Body of pancreas (tissue), 4 donors: ENCODE data around the gene CRIM1. TPM values are rescaled to one million over a fixed set of nuclear protein-coding genes. Genes with fewer than 3 reads are reported as not detected.

Experiments
- ATAC-seq: fragments of 150-250 bp; one replicate; pipeline ENCODE4 v1.9.1; 2016
- DNase-seq, 4 donors: peaks; one replicate each; pipeline ENCODE4 v3.0.0-alpha.2; 2019
- H3K27ac ChIP-seq, 4 donors: fragments of 200-600 bp; sonication (generic); 1 replicate in 3 of 4; 2 replicates in 1 of 4; pipeline versions ENCODE4 v1.5.1 to v1.6.1; 2016 to 2019; ENCODE audit warnings: mild to moderate bottlenecking in 1 of 4, mixed read lengths in 1 of 4, moderate library complexity in 1 of 4
- H3K27me3 ChIP-seq, 2 donors: fragments of 200-600 bp; sonication (generic); one replicate each; pipeline ENCODE4 v1.6.0; 2016; ENCODE audit warnings: mild to moderate bottlenecking in 1 of 2
- H3K36me3 ChIP-seq, 2 donors: fragments of 200-600 bp; sonication (generic); replicated peaks in 1 of 2; 2 replicates each; pipeline ENCODE4 v1.5.1; 2016; ENCODE audit warnings: low read depth in 2 of 2; ENCODE audit not compliant: insufficient read depth in 1 of 2
- H3K4me1 ChIP-seq: fragments of 200-600 bp; sonication (generic); one replicate; pipeline ENCODE4 v1.6.0; 2016
- H3K4me3 ChIP-seq, 2 donors: fragments of 200-600 bp; sonication (generic); 1 replicate in 1 of 2; 2 replicates in 1 of 2; pipeline ENCODE4 v1.5.1; 2016 to 2019
- H3K9me3 ChIP-seq, 3 donors: fragments of 200-600 bp; sonication (generic); 1 replicate in 2 of 3; 2 replicates in 1 of 3; pipeline ENCODE4 v1.5.1; 2016
- POLR2A ChIP-seq, 3 donors: fragments of 450-650 bp; IDR thresholded peaks; one replicate each; pipeline ENCODE4 v1.6.1; 2016; ENCODE audit warnings: antibody characterized with exemption in 3 of 3, mild to moderate bottlenecking in 2 of 3
- WGBS, 2 donors: methylation state at CpG; one replicate each; pipeline ENCODE4 v1.1.5; 2017; 5-methylcytosine and 5-hydroxymethylcytosine counted together
- intact Hi-C: fragments of 100-400 bp; cut with DNase I; formaldehyde crosslinking; loops from one replicate; pipeline ENCODE4 v1.15.1; 2023
- total RNA-seq, 2 donors: library from RNA; depleted of rRNA; stranded (reverse); fragments of >200 nt; gene quantifications; one replicate each; pipeline ENCODE4 v1.1.0, GENCODE V29; 2016
- TF ChIP-seq, protein P1 (sequence below), 7 experiments: fragments of 450-650 bp in 4 of 7; fragments of 200-600 bp in 3 of 7; sonication (generic) in 3 of 7; IDR thresholded peaks; one replicate each; pipeline ENCODE4 v1.5.1; 2016 to 2019; ENCODE audit warnings: antibody characterized with exemption in 7 of 7

Gene CRIM1
- total RNA-seq, 2 donors from 2014 or later: 41.5 to 64.6 TPM

DNA sequence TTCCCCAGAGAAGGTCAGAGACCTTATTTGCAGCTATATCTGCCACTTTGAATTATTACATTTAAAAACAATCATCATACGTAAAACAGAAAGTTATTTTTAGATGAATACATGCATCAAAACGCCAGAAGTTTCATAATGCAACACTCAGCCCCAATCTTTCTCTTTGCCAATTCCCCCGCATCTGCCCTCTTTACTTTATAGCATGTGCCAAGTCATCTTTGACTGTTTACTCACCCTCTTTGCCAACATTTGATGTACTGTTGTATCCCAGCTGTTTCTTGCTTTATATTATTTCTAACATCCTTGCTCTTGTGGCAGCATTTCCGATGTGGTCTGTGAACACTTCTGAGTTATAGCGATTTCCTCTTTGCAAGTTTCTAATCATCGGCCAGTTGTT lies 86.2 kb downstream of the CRIM1 start:
- Histone ChIP-seq H3K36me3 (no peaks in the 10 kb centered on the region), H3K4me1 (no peaks in the 10 kb centered on the region), H3K4me3 (no peak overlapping the region), H3K27me3 (no peaks in the 10 kb centered on the region), H3K27ac (no peak overlapping the region), H3K9me3 (no peaks in the 10 kb centered on the region)
- ATAC-seq: no peak
- DNase-seq: no peak
- intact Hi-C loops: no loop called here
- no peak for TF ChIP-seq POLR2A (IDR thresholded peaks at IDR 0.05)
- 49 to 59% methylated on average over 6 of the region's 6 CpGs for WGBS, 2 donors

GRCh38 chr2:36444216-36444936 lies 88.8 kb downstream of the CRIM1 start:
- intact Hi-C loops: no loop called here
- no peak for ATAC-seq
- WGBS, 2 donors: 70 to 82% methylated on average over 7 of the region's 7 CpGs
- no peaks in the 10 kb centered on the region for H3K9me3 ChIP-seq
- H3K36me3 ChIP-seq: no peaks in the 10 kb centered on the region
- no peak overlapping the region for H3K4me3 ChIP-seq
- no peak overlapping the region for H3K27ac ChIP-seq
- H3K4me1 ChIP-seq: no peaks in the 10 kb centered on the region
- DNase-seq: no peak
- no peaks in the 10 kb centered on the region for H3K27me3 ChIP-seq
- TF ChIP-seq POLR2A (IDR thresholded peaks at IDR 0.05): no peak
- TF ChIP-seq, protein P1, sequence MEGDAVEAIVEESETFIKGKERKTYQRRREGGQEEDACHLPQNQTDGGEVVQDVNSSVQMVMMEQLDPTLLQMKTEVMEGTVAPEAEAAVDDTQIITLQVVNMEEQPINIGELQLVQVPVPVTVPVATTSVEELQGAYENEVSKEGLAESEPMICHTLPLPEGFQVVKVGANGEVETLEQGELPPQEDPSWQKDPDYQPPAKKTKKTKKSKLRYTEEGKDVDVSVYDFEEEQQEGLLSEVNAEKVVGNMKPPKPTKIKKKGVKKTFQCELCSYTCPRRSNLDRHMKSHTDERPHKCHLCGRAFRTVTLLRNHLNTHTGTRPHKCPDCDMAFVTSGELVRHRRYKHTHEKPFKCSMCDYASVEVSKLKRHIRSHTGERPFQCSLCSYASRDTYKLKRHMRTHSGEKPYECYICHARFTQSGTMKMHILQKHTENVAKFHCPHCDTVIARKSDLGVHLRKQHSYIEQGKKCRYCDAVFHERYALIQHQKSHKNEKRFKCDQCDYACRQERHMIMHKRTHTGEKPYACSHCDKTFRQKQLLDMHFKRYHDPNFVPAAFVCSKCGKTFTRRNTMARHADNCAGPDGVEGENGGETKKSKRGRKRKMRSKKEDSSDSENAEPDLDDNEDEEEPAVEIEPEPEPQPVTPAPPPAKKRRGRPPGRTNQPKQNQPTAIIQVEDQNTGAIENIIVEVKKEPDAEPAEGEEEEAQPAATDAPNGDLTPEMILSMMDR (IDR thresholded peaks at IDR 0.05): no peak

- no peaks in the 10 kb centered on the region for H3K4me1 ChIP-seq
- intact Hi-C loops: no loop called here
- no peaks in the 10 kb centered on the region for H3K27me3 ChIP-seq
- H3K36me3 ChIP-seq: no peaks in the 10 kb centered on the region
- no peak for DNase-seq
- H3K4me3 ChIP-seq: no peak overlapping the region
- no peak for TF ChIP-seq POLR2A (IDR thresholded peaks at IDR 0.05)
- TF ChIP-seq, protein P1 (IDR thresholded peaks at IDR 0.05): no peak
- 68 to 77% methylated on average over 8 of the region's 8 CpGs for WGBS, 2 donors
- ATAC-seq: no peak
- no peak overlapping the region for H3K27ac ChIP-seq
- no peaks in the 10 kb centered on the region for H3K9me3 ChIP-seq
Measured at GRCh38 chr2:36445185-36445866, 89.7 kb downstream of the CRIM1 start.

DNA sequence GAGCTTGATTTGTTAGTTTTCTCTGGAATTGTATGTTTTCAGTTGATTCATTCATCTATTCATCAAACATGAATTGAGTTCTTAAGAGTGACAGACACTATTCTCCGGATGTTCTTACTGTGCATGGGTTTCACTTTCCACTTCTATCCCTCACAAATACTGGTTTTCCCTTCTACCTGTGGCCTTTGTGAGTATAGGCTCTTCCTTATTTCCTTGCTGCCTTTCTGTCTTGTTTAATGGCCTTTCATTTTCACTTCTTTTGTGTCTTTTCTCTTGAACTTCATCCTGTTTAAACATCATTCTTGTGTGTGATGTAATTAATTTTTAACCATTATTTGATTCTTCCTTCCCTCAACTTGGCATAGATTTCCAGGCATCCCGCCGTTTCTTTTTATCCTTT lies 90.7 kb downstream of the CRIM1 start:
- ATAC-seq: no peak
- TF ChIP-seq, protein P1 (IDR thresholded peaks at IDR 0.05): no peak
- no peak for TF ChIP-seq POLR2A (IDR thresholded peaks at IDR 0.05)
- no peaks in the 10 kb centered on the region for H3K4me1 ChIP-seq

DNA sequence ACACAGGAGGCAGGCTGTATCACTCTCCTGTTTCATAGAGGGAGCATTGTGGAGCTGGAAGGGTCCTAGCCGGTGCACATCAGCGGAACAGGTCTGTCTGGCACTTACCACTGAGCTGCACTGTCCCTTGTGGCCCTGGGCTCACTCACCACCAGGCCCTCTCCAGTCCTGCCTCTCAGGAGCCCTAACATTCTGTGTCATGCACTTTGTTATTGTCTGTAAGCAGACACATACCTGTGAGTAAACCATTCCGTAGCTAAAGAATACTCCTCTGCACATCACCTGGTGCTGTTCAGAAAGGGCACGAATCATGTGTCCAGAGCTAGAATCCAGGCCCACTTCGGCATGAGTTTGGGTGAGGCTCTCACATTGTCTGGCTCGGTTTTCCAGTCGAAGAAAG lies 93.6 kb downstream of the CRIM1 start:
- Histone ChIP-seq H3K36me3 (no peaks in the 10 kb centered on the region), H3K4me1 (no peaks in the 10 kb centered on the region), H3K4me3 (no peak overlapping the region), H3K27ac (no peak overlapping the region), H3K27me3 (no peaks in the 10 kb centered on the region), H3K9me3 (no peaks in the 10 kb centered on the region)
- DNase-seq (no peak), ATAC-seq (no peak)
- 86 to 90% methylated on average over 7 of the region's 7 CpGs for WGBS, 2 donors
- intact Hi-C loops: no loop called here
- no peak for TF ChIP-seq POLR2A (IDR thresholded peaks at IDR 0.05)
- TF ChIP-seq, protein P1 (IDR thresholded peaks at IDR 0.05): no peak

More for the DNA sequence above, 90.7 kb downstream of the CRIM1 start:
- Histone ChIP-seq H3K4me3 (no peak overlapping the region), H3K27me3 (no peaks in the 10 kb centered on the region), H3K27ac (no peak overlapping the region), H3K36me3 (no peaks in the 10 kb centered on the region), H3K9me3 (no peaks in the 10 kb centered on the region)
- 50 to 56% methylated on average over 3 of the region's 3 CpGs for WGBS, 2 donors
- intact Hi-C loops: no loop called here
- no peak for DNase-seq
